GM21526 (cell line): ENCODE measurements around the gene CRP.
"Not testable (repeated sequence)": the region's sequence is repeated elsewhere in the genome, so short reads cannot be mapped to it uniquely, and the experiment has no call there.

Source experiments
- ATAC-seq: cut with Tn5 transposase; IDR thresholded peaks from one replicate; pipeline ENCODE4 v1.9.1; 2021; ENCODE audit warnings: moderate library complexity; ENCODE audit not compliant: unreplicated experiment, low FRiP score

The CRP gene

DNA sequence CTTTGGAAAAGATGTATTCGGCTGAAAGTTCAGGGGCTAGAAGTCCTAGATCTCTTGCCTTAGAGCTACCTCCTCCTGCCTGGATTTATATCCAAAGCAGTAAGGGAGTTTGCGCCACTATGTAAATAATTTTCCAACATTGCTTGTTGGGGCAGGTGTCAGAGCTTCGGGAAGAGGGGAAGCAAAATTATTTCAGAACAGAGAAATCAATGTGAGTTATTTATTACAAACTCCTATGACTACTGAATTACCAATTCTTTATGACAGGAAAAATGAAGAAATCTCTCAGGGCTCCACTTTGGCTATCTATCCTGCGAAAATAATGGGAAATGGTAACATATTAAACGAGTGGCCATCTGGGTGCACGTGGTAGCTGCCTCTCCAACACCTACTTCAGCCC is at the start of gene CRP:
Gene CRP, minus strand, starts transcription at position 61 of the 400 bp plus-strand sequence. CDS start 104 bp downstream, outside the sequence.
- no peak for ATAC-seq

- no peak for ATAC-seq
Observed at GRCh38 chr1:159763686-159764085, 49.3 kb upstream of the CRP start.

DNA sequence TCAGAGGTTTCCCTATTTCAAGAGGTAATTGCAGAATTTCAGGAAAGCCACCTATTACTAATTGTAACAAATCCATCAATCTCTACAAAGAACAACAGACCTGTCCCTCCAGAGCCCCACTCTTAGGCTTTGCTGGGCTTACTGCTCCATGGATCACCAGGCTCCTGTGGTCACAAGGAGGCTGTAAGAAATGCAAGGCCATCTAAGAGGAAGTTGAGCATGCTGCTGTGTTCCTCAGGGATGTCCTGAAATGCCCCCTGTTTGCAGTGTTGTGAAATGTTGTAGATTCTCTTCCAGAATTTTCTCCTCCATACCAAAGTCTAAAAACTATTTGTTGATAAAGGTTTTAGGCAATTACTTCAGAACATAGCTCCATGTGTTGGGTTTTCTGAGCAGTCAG is 42.0 kb upstream of the CRP start:
- no peak for ATAC-seq

DNA sequence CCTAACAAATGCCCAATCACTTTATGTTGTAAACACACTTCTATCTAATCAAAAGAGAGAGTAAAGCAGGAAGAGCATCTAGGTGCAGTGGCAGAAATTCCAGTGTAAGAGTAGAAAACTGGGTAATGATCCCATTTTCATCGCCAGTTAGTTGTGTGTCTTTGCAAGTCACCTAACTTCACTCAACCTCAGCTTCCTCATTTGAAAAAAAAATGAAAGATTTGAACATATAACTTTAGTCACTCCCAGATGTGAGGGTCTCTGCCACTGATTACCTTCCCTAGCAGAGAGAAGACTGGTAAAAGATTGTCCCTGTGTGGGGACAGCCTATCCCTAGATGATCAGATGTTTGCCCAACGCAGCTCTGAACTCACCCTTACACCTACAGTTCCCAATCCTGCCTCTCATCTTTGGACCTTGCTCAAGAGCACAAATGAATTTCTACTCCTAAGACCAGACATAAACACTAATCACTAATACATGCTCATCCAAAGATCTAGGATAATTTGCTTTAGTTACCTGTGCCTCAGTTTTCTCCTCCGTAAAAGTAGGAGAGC is 41.1 kb upstream of the CRP start:
- no peak for ATAC-seq

GRCh38 chr1:159753386-159753785 is 39.0 kb upstream of the CRP start:
- no peak for ATAC-seq

- ATAC-seq: no peak
Observed at GRCh38 chr1:159752135-159752580, 37.8 kb upstream of the CRP start.

GRCh38 chr1:159751031-159751430 is 36.6 kb upstream of the CRP start:
- ATAC-seq: no peak

GRCh38 chr1:159750621-159751020 is 36.2 kb upstream of the CRP start:
- ATAC-seq: no peak

GRCh38 chr1:159749630-159750029 is 35.2 kb upstream of the CRP start:
- no peak for ATAC-seq

DNA sequence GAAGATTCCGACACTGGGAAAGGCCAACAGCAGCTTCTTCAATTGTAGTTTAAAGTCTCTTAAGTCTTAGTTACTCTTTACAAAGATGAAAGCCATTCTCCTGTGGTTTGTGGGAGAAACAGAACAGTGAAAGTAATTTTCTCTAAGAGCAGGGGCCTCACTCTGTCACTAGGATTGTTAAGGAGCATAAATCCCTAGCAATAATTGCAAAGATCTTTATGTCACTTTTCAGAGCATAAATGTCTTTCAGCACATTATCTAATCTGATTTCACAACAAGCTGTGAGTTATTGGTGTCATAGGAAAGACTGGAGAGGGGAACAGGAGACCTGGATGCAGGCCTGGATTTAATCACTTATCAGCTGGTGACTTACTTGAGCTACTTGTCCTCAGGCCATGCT is 34.0 kb upstream of the CRP start:
- ATAC-seq: no peak

DNA sequence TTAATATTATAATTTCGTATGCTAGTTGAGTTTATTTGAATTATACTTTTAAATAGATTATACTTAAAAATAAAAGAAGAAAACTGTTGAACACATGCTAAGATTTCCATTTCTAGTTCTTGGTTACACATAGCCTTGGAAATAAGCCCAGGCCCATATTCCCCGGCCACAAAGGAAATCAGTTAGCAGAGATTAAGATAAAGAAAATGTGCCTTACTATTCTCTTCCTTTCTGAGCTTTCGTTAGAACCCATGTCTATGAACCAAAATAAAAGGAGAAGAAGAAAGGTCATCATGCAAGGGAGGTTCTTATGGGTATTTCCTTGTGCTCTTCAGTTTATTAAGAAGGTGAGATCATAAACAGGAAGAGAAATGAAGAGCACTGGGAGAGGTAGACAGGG is 32.3 kb upstream of the CRP start:
- ATAC-seq: no peak

DNA sequence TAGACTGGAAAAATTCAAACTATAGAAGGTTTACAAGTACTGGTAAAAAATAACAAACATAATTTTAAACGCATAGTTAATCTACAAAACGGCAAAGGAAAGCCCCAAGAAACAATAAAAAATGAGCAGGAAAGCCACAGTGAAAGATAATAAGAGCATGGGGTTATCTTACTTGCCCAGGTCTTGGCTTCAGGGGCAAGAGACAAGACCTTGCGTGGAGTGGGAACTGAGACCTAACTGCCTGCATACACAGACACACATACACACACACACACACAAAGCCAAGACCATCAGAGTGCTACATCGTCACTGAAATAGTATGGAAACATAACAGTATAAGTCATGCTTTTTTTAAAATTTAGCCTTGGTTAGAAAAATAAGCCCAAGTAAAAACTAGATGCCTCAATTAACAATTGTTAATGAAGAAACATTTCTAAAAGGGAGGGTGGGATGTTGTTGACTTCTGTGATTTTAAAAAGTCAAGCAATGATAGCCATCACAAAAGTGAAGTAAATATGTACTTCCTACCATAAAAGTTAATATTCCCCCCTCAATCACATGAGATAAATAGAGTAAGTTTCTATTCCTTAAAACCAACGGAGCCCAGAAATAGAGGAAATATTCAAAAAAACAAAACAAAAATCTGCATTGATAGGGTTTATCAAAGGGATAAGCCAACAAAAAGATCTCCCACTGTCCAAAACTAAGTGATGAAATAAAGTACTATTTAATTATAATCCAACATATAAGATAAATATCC is 29.4 kb upstream of the CRP start:
- no peak for ATAC-seq

DNA sequence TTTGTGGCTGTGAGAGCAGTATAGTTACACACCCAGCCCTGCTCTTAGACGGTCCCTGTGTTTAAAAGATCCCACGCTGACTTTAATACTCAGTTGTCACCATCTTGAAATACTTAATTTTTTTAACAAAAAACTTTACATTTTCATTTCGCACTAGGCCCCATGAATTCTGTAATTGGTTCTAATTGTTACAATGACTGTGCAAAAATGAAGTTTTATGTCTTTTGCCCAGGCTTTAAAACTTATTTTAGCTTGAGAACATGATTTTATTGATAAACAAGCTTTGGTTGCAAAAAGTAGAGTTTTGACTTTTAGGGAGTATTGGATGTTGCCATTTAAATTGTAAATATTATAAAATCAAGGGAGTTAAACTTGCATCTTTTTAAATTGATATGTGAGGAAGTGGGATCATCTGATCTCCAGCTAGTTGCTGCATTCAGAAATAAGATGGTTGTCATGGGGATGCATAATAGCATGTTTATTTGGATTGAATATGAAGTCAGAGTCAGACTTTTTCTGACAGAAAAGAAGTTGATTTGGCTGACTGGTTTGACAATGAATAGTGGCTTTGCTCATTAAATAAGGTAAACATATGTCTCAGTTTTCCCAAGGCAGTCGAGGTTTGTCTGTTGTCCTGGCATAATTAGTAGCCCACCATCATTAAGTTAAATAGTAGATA is 23.0 kb upstream of the CRP start:
- no peak for ATAC-seq

DNA sequence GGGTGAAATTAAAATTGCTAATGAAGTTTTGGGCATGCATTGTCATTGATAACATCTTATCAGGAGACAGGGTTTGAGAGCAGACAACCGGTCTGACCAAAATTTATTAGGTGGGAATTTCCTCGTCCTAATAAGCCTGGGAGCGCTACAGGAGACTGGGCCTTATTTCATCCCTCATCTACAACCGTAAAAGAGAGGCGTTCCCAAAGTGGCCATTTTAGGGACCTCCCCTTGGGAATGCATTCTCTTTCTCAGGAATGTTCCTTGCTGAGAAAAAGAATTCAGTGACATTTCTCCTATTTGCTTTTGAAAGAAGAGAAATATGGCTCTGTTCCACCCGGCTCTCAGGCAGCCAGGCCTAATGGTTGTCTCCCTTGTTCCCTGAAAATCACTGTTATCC is 8.8 kb upstream of the CRP start:
- not testable (repeated sequence) for ATAC-seq

DNA sequence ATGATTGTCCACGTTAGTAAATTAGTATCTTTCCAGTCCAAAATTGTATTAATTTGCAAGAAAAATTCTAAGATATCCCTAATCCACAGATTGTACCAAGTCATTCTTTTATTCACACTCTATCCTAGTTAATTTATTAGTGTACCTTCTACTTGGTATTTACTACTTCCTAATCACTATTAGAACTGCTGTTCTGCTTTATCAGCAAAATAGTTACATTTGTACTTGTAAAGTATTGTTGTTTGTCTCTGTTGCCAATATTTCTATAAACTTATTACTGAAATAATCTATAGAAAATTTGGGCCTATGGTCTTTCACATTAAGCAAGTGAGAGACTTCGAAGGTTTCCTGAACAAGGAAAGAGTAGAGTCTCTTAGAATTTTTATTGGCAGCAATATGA is 5.6 kb upstream of the CRP start:
- ATAC-seq: no peak

GRCh38 chr1:159715855-159716254 is 1.5 kb upstream of the CRP start:
- ATAC-seq: no peak

- no peak for ATAC-seq
Observed at GRCh38 chr1:159712080-159712479, 2.3 kb downstream of the CRP start.

- no peak for ATAC-seq
Observed at GRCh38 chr1:159707472-159708260, 6.7 kb downstream of the CRP start.

GRCh38 chr1:159705904-159706256 is 8.5 kb downstream of the CRP start:
- no peak for ATAC-seq

DNA sequence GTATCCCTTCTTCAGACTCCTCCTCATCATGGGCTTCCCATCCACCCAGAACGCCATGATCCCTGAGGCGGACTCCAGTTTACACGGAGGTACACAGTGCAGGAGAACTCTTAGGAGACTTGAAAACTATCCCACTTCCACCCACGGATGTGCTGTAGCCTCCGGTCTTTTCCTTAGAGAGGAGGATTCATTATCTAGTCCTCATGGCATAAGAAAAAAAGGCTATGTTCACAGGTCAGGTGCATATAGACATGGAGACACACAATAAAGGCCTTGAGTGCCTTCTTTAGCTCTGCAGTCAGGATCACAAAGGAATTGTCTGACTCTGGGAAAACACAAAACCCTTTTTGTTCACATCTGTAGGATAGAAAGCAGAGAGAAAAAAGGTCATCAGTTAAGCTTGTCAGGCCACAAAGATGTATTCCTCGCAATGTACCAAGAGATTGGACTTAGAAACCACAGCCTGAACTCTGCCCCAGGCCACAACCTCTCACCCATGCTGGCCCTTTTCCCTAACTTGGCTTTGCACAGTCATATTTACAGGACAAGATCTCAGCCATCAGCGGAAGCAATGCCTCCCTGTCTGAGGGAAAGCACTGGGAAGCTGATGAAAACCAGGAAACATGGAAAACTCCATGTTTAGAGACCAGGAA is 9.0 kb downstream of the CRP start:
- ATAC-seq: no peak

DNA sequence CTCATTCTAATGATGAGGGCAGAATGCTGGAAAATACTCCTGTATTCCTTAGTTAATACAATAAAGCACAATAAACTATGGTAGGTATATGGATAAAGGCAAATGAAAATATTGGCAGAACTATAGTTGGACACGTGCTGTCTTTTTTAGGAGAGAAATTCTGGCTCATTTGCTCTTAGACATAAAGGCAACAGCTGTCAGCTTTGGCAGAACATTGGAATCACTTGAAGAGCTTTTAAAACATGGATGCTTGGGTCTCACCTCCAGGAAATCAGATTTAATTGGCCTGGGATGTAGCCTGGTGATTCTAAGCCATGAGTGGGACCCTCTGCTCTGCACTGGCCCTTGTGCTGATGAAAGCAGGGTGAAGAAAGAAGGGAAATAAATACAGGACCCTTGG is 9.9 kb downstream of the CRP start:
- ATAC-seq: no peak
